Neural cell (in vitro differentiated cells): ENCODE measurements around the gene SLC24A3. TPM values are rescaled to one million over a fixed set of nuclear protein-coding genes. Genes with fewer than 3 reads are reported as not detected.

Source experiments
- H2AFZ ChIP-seq: fragments of 200-600, 300-800 bp; sonication (generic), shearing (Covaris generic); 2 replicates; pipeline ENCODE4 v1.6.0; 2014; ENCODE audit warnings: low read depth, mild to moderate bottlenecking, antibody characterized with exemption, low read length, moderate library complexity
- H3F3A ChIP-seq: fragments of 200-600 bp; shearing (Covaris generic); 2 replicates; pipeline ENCODE4 v1.6.1; 2016; ENCODE audit warnings: mild to moderate bottlenecking, moderate library complexity, mixed read lengths, antibody characterized with exemption, low read length; ENCODE audit not compliant: insufficient read depth, poor library complexity, severe bottlenecking
- H3K27ac ChIP-seq: fragments of 200-600, 300-800 bp; sonication (generic), shearing (Covaris generic); 2 replicates; pipeline ENCODE4 v1.5.1; 2014; ENCODE audit warnings: mild to moderate bottlenecking, low read length, moderate library complexity
- H3K27me3 ChIP-seq: fragments of 300-800, 200-600 bp; sonication (generic), shearing (Covaris generic); 2 replicates; pipeline ENCODE4 v1.6.0; 2014; ENCODE audit warnings: mild to moderate bottlenecking, low read depth, low read length, moderate library complexity; ENCODE audit not compliant: insufficient read depth
- H3K36me3 ChIP-seq: fragments of 300-800, 200-600 bp; sonication (generic), shearing (Covaris generic); 2 replicates; pipeline ENCODE4 v1.5.1; 2014; ENCODE audit warnings: mild to moderate bottlenecking, antibody characterized with exemption, low read length, moderate library complexity; ENCODE audit not compliant: insufficient read depth
- H3K4me2 ChIP-seq: fragments of 300-800, 200-600 bp; sonication (generic), shearing (Covaris generic); 2 replicates; pipeline ENCODE4 v1.6.0; 2014; ENCODE audit warnings: mild to moderate bottlenecking, low read length
- H3K4me3 ChIP-seq: fragments of 300-800, 200-600 bp; sonication (generic), shearing (Covaris generic); 2 replicates; pipeline ENCODE4 v1.5.1; 2014; ENCODE audit warnings: mild to moderate bottlenecking, low read length, moderate library complexity
- H3K79me2 ChIP-seq: fragments of 200-600 bp; shearing (Covaris generic); replicated peaks from 2 replicates; pipeline ENCODE4 v1.6.0; 2014; ENCODE audit warnings: mild to moderate bottlenecking, low read length, moderate library complexity; ENCODE audit not compliant: insufficient read depth
- H3K9ac ChIP-seq: fragments of 300-800, 200-600 bp; sonication (generic), shearing (Covaris generic); 2 replicates; pipeline ENCODE4 v1.6.1; 2016; ENCODE audit warnings: mild to moderate bottlenecking, low read length, mixed read lengths
- H3K9me2 ChIP-seq: fragments of 200-600 bp; shearing (Covaris generic); 2 replicates; pipeline ENCODE4 v1.6.1; 2016; ENCODE audit warnings: mild to moderate bottlenecking, low read length, mixed read lengths; ENCODE audit not compliant: insufficient read depth
- H3K9me3 ChIP-seq: fragments of 200-600, 300-800 bp; sonication (generic), shearing (Covaris generic); 2 replicates; pipeline ENCODE4 v1.6.1; 2016; ENCODE audit warnings: mild to moderate bottlenecking, mixed run types, low read length, moderate library complexity, mixed read lengths
- H4K20me1 ChIP-seq: fragments of 200-600 bp; shearing (Covaris generic); 2 replicates; pipeline ENCODE4 v1.6.1; 2016; ENCODE audit warnings: mild to moderate bottlenecking, mixed run types; ENCODE audit not compliant: insufficient read depth
- CTCF ChIP-seq: fragments of 450-650 bp; IDR thresholded peaks from 2 replicates; pipeline ENCODE4 v1.5.1; 2014; ENCODE audit warnings: antibody characterized with exemption, mild to moderate bottlenecking, moderate library complexity; ENCODE audit not compliant: poor library complexity, severe bottlenecking
- EP300 ChIP-seq: fragments of 450-650 bp; conservative IDR thresholded peaks from 2 replicates; pipeline ENCODE4 v1.6.1; 2014; ENCODE audit warnings: antibody characterized with exemption, mild to moderate bottlenecking, moderate library complexity; ENCODE audit not compliant: poor library complexity, severe bottlenecking
- EZH2 ChIP-seq: fragments of 200-600, 300-800 bp; shearing (Covaris generic), sonication (generic); IDR thresholded peaks from 2 replicates; pipeline ENCODE4 v1.6.1; 2014; ENCODE audit warnings: antibody characterized with exemption, low read length, borderline replicate concordance, mild to moderate bottlenecking; ENCODE audit not compliant: insufficient read depth, poor library complexity, severe bottlenecking
- MXI1 ChIP-seq: fragments of 450-650 bp; conservative IDR thresholded peaks from 2 replicates; pipeline ENCODE4 v1.6.1; 2014; ENCODE audit warnings: antibody characterized with exemption, mild to moderate bottlenecking; ENCODE audit not compliant: poor library complexity, severe bottlenecking
- POLR2AphosphoS5 ChIP-seq: IDR thresholded peaks from 2 replicates; pipeline ENCODE4 v1.6.1; 2012
- RAD21 ChIP-seq: fragments of 450-650 bp; conservative IDR thresholded peaks from 2 replicates; pipeline ENCODE4 v1.6.1; 2014; ENCODE audit warnings: antibody characterized with exemption, mild to moderate bottlenecking, moderate library complexity
- REST ChIP-seq: IDR thresholded peaks from 2 replicates; pipeline ENCODE4 v1.6.1; 2012; ENCODE audit warnings: borderline replicate concordance
- SMC3 ChIP-seq: fragments of 450-650 bp; conservative IDR thresholded peaks from 2 replicates; pipeline ENCODE4 v1.6.1; 2014; ENCODE audit warnings: antibody characterized with exemption, mild to moderate bottlenecking, moderate library complexity; ENCODE audit not compliant: poor library complexity
- TAF1 ChIP-seq: IDR thresholded peaks from 2 replicates; pipeline ENCODE4 v1.6.1; 2012; ENCODE audit warnings: low read depth
- polyA plus RNA-seq: library from polyadenylated mRNA; depleted of rRNA; stranded (reverse); fragments of >200 nt; gene quantifications from 2 replicates; pipeline ENCODE4 v1.2.3, GENCODE V29; 2014

SLC24A3 gene
- polyA plus RNA-seq, 1 donor from 2014 or later = 6.5 TPM

- Histone ChIP-seq H4K20me1 (no peaks in the 10 kb centered on the region), H2AFZ (no peak overlapping the region), H3K36me3 (no peaks in the 10 kb centered on the region), H3K4me2 (no peak overlapping the region), H3K9me2 (no peaks in the 10 kb centered on the region), H3K27ac (no peak overlapping the region), H3F3A (no peaks in the 10 kb centered on the region), H3K4me3 (no peak overlapping the region), H3K9me3 (no peaks in the 10 kb centered on the region), H3K79me2 (no peaks in the 10 kb centered on the region), H3K9ac (no peak overlapping the region), H3K27me3 (no peaks in the 10 kb centered on the region)
- TF ChIP-seq REST = no peak
- TF ChIP-seq CTCF = no peak
- no peak for TF ChIP-seq EP300
- no peak for TF ChIP-seq POLR2AphosphoS5
- no peak for TF ChIP-seq TAF1
- no peak for TF ChIP-seq MXI1
- TF ChIP-seq RAD21 = no peak
- TF ChIP-seq EZH2 = no peak
- no peak for TF ChIP-seq SMC3
Observed at GRCh38 chr20:19378058-19378457, 165.6 kb downstream of the SLC24A3 start.

- Histone ChIP-seq H4K20me1 (no peaks in the 10 kb centered on the region), H3K9me3 (no peaks in the 10 kb centered on the region), H2AFZ (no peak overlapping the region), H3K9ac (no peak overlapping the region), H3K4me3 (no peak overlapping the region), H3K27me3 (no peaks in the 10 kb centered on the region), H3K36me3 (no peaks in the 10 kb centered on the region), H3K9me2 (no peaks in the 10 kb centered on the region), H3F3A (no peaks in the 10 kb centered on the region), H3K27ac (no peak overlapping the region), H3K79me2 (no peaks in the 10 kb centered on the region), H3K4me2 (no peak overlapping the region)
- TF ChIP-seq TAF1 (no peak), MXI1 (no peak), SMC3 (no peak), EP300 (no peak), RAD21 (no peak), EZH2 (no peak), POLR2AphosphoS5 (no peak), CTCF (no peak), REST (no peak)
Observed at GRCh38 chr20:19380211-19380610, 167.8 kb downstream of the SLC24A3 start.
